K562 (cell line): Measurements from ENCODE around the gene TMEM95. TPM values are rescaled to one million over a fixed set of nuclear protein-coding genes. Genes with fewer than 3 reads are reported as not detected.

Experiments used
- ATAC-seq: fragments of 200-7000 bp; cut with Tn5 transposase; 3 replicates; pipeline ENCODE4 v1.9.1; 2020; ENCODE audit warnings: moderate library complexity
- BruUV-seq: library from RNA; stranded (reverse); fragments of 400-500 nt; replicated peaks from 2 replicates; lab custom pipeline; 2021; lab: Mats Ljungman, UMichigan
- CTCF ChIA-PET: fragments of 300-600 bp; formaldehyde crosslinking; extraction: SDS; loops from one replicate; lab custom pipeline; 2021; ENCODE audit warnings: low intra/inter-chr PET ratio; lab: Yijun Ruan, JAX
- POLR2A ChIA-PET: fragments of 300-600, 350-650 bp; sonication (Branson Sonifier 250); formaldehyde crosslinking; extraction: SDS; loops from one replicate; lab custom pipeline; 2021; ENCODE audit warnings: antibody characterized with exemption, inconsistent platforms; lab: Yijun Ruan, JAX
- DNase-seq, 4 experiments: peaks; one replicate each; pipeline versions ENCODE4 v3.0.0 to v3.0.0-alpha.2; 2011 to 2018; ENCODE audit warnings: low spot score in 3 of 4, mixed read lengths in 3 of 4; ENCODE audit errors: extremely low read depth in 1 of 4
- FAIRE-seq: peaks from 2 replicates; lab custom pipeline; 2011; peaks lifted over from hg19 to GRCh38; lab: Jason Lieb, UNC
- H2AFZ ChIP-seq: 2 replicates; pipeline ENCODE4 v1.6.0; 2011; ENCODE audit warnings: low read depth, low read length, control low read depth, inconsistent platforms
- H3K27ac ChIP-seq: fragments of 200-600 bp; 3 replicates; pipeline ENCODE4 v1.8.0; 2011; ENCODE audit warnings: low read depth, mild to moderate bottlenecking, control low read depth, inconsistent platforms, low read length, moderate library complexity, mixed read lengths; ENCODE audit errors: extremely low read depth
- H3K27me3 ChIP-seq, 2 experiments: fragments of 300-600 bp in 1 of 2; 2 replicates in 1 of 2; 3 replicates in 1 of 2; pipeline versions ENCODE4 v1.6.0 to v1.8.0; 2011; ENCODE audit warnings: inconsistent platforms in 2 of 2, low read length in 2 of 2, mild to moderate bottlenecking in 1 of 2, mixed read lengths in 1 of 2, moderate library complexity in 1 of 2; ENCODE audit not compliant: control insufficient read depth in 2 of 2, insufficient read depth in 2 of 2
- H3K36me3 ChIP-seq: fragments of 300-600 bp; 3 replicates; pipeline ENCODE4 v1.8.0; 2011; ENCODE audit warnings: mild to moderate bottlenecking, low read length, inconsistent platforms; ENCODE audit not compliant: control insufficient read depth, insufficient read depth
- H3K4me1 ChIP-seq, 2 experiments: fragments of 200-600 bp in 1 of 2; replicated peaks in 1 of 2; 2 replicates in 1 of 2; 3 replicates in 1 of 2; pipeline versions ENCODE4 v1.5.1 to v1.8.0; 2011; ENCODE audit warnings: inconsistent platforms in 2 of 2, low read length in 2 of 2, mild to moderate bottlenecking in 1 of 2, mixed read lengths in 1 of 2, moderate library complexity in 1 of 2; ENCODE audit not compliant: control insufficient read depth in 2 of 2, insufficient read depth in 2 of 2
- H3K4me2 ChIP-seq: 2 replicates; pipeline ENCODE4 v1.6.1; 2011; ENCODE audit warnings: low read length, control low read depth, inconsistent platforms, mixed read lengths; ENCODE audit not compliant: insufficient read depth
- H3K4me3 ChIP-seq: fragments of 200-600 bp; sonication (generic), shearing (Covaris generic); 2 replicates; pipeline ENCODE4 v1.5.1; 2016; ENCODE audit warnings: control low read depth, inconsistent platforms
- H3K79me2 ChIP-seq: fragments of 200-600 bp; 3 replicates; pipeline ENCODE4 v1.8.0; 2011; ENCODE audit warnings: low read length, inconsistent platforms; ENCODE audit not compliant: control insufficient read depth, insufficient read depth
- H3K9ac ChIP-seq, 2 experiments: 2 replicates each; pipeline versions ENCODE4 v1.6.0 to v1.6.1; 2011; ENCODE audit warnings: low read depth in 2 of 2, low read length in 2 of 2, control low read depth in 1 of 2, inconsistent platforms in 1 of 2, mild to moderate bottlenecking in 1 of 2, mixed read lengths in 1 of 2; ENCODE audit not compliant: insufficient read depth in 1 of 2
- H3K9me1 ChIP-seq: one replicate; pipeline ENCODE4 v1.6.0; 2011; ENCODE audit warnings: inconsistent platforms, mild to moderate bottlenecking, low read length, moderate library complexity; ENCODE audit not compliant: control insufficient read depth, insufficient read depth
- H3K9me3 ChIP-seq: replicated peaks from 2 replicates; pipeline ENCODE4 v1.5.1; 2011; ENCODE audit warnings: low read depth, low read length, inconsistent platforms; ENCODE audit not compliant: control insufficient read depth, insufficient read depth
- H4K20me1 ChIP-seq: replicated peaks from 2 replicates; pipeline ENCODE4 v1.6.1; 2011; ENCODE audit warnings: low read length, inconsistent platforms, mixed read lengths; ENCODE audit not compliant: control insufficient read depth, insufficient read depth
- BACH1 ChIP-seq: fragments of 200-800 bp; sonication (Bioruptor generic); IDR thresholded peaks from 2 replicates; pipeline ENCODE4 v1.6.1; 2016; ENCODE audit warnings: missing genetic modification characterization, missing compliant biosample characterization
- KDM5B ChIP-seq: fragments of 200-600 bp; sonication (generic); IDR thresholded peaks from 2 replicates; pipeline ENCODE4 v1.6.1; 2012; ENCODE audit warnings: low read depth, mild to moderate bottlenecking, moderate library complexity, low read length, control low read depth, inconsistent platforms; ENCODE audit not compliant: insufficient replicate concordance
- POLR2G ChIP-seq: fragments of 200-400 bp; formaldehyde crosslinking; IDR thresholded peaks from 2 replicates; pipeline ENCODE4 v1.6.1; 2017; ENCODE audit warnings: low read depth, mild to moderate bottlenecking, antibody characterized with exemption, low read length, moderate library complexity
- ZSCAN32 ChIP-seq: fragments of 450-650 bp; formaldehyde crosslinking; IDR thresholded peaks from 2 replicates; pipeline ENCODE4 v1.4.0; 2020; ENCODE audit warnings: mild to moderate bottlenecking, moderate library complexity
- WGBS: fragments of 100-300 bp; shearing (Covaris generic); methylation state at CpG from one replicate; pipeline ENCODE4 v1.1.6; 2016; ENCODE audit warnings: low coverage, mixed read lengths; ENCODE audit not compliant: insufficient coverage; ENCODE audit errors: missing lambda C conversion rate; 5-methylcytosine and 5-hydroxymethylcytosine counted together
- in situ Hi-C: fragments of 300-500 bp; cut with MboI; formaldehyde crosslinking; loops from 4 replicates; pipeline ENCODE4 v1.15.0; 2018; ENCODE audit warnings: inconsistent platforms, mixed read lengths
- intact Hi-C: fragments of 100-400 bp; cut with micrococcal nuclease; formaldehyde crosslinking; loops from 2 replicates; pipeline ENCODE4 v1.14.2; 2022
- polyA plus RNA-seq, 8 experiments: library from polyadenylated mRNA; depleted of rRNA in 4 of 8; stranded (reverse) in 5 of 8; unstranded in 3 of 8; fragments of >200 nt; fragmentation: Nextera tagmentation in 2 of 8; fragmentation: Illumina TruSeq in 1 of 8; extraction: Ambion mirVana in 2 of 8; extraction: Trizol in 1 of 8; gene quantifications; 2 replicates each; pipeline versions ENCODE4 v1.2.1 to v1.2.3, GENCODE V29; 2011 to 2014; ENCODE audit warnings: inconsistent platforms in 1 of 8, missing spikeins in 1 of 8
- total RNA-seq, 7 experiments: library from RNA; depleted of rRNA in 6 of 7; stranded (reverse); fragments of >200 nt in 6 of 7; fragmentation: Illumina TruSeq in 2 of 7; extraction: Trizol in 2 of 7; gene quantifications; 2 replicates each; pipeline versions ENCODE4 v1.2.1 to v1.2.3, GENCODE V29; 2011 to 2021; ENCODE audit warnings: low replicate concordance in 1 of 7

Gene TMEM95
- total and polyA plus RNA-seq, 9 of the 15 experiments (the other 6 are each of a cell fraction or from before 2014, with no cell fraction given) = not detected

DNA sequence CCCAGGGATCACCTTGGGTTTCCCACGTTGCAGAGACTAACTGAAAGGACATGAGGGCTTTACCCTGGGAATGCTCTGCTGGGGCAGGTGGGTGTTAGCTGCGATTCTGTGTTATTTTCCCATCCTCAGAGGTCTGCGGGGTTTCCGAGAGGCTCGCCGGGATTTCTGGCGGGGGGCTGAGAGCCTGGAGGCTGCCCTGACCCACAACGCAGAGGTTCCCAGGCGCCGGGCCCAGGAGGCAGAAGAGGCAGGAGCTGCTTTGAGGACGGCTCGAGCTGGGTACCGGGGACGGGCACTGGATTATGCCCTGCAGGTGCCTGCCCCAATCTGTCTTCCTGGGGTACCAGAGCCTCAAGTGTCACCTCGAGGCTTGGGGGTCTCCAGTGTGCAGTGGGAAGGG lies 11.7 kb upstream of the TMEM95 start:
- POLR2A ChIA-PET = interaction anchor here (0.7 to 1.2 kb wide), 4 partner anchors 8 to 344 kb away, joined by 3 to 4 read pairs (median 3); partner anchors contain the start of genes PLSCR3 and TP53
- no peak for FAIRE-seq

GRCh38 chr17:7346761-7347614 lies 8.0 kb upstream of the TMEM95 start:
- no peak for DNase-seq
- WGBS = 48% methylated on average over 8 of the region's 18 CpGs
- H3K79me2 ChIP-seq = peaks cover 8% of the 10 kb centered on the region
- CTCF ChIA-PET = interaction anchor here (3.8 kb wide), 1 partner anchor 66 kb away, joined by 32 read pairs; the partner anchor contains the start of gene SLC2A4
- H3K4me1 ChIP-seq = peaks cover 3 to 55% of the 10 kb centered on the region in 2 experiments; a peak in 3 of 5 replicates
- H4K20me1 ChIP-seq = no peaks in the 10 kb centered on the region
- no peak overlapping the region for H3K4me2 ChIP-seq
- no peak for ATAC-seq
- no peak overlapping the region for H3K9ac ChIP-seq
- no peaks in the 10 kb centered on the region for H3K36me3 ChIP-seq
- H3K27me3 ChIP-seq = no peaks in the 10 kb centered on the region
- no peak overlapping the region for H3K27ac ChIP-seq
- H3K9me1 ChIP-seq = no peaks in the 10 kb centered on the region
- no TSS peak for BruUV-seq
- FAIRE-seq = no peak
- H2AFZ ChIP-seq = no peak overlapping the region
- intact Hi-C loops = no loop called here
- H3K4me3 ChIP-seq = no peak overlapping the region
- no peaks in the 10 kb centered on the region for H3K9me3 ChIP-seq
- POLR2A ChIA-PET = interaction anchor here (0.7 to 4.6 kb wide), 2 partner anchors 11 to 311 kb away, joined by 3 to 15 read pairs; partner anchors contain the start of gene ACAP1
- TF ChIP-seq KDM5B (peak; percentile 2), BACH1 (tag) (no peak), POLR2G (peak; percentile 49; the same call in 1 of the 2 replicates)
- in situ Hi-C loops = no loop called here

More for the DNA sequence above, 11.7 kb upstream of the TMEM95 start:
- no peaks in the 10 kb centered on the region for H3K9me3 ChIP-seq
- in situ Hi-C loops = loop anchor here (5.0 kb wide), 1 partner anchor 61 kb away; the partner anchor contains the start of gene SLC2A4
- intact Hi-C loops = no loop called here
- no peaks in the 10 kb centered on the region for H3K36me3 ChIP-seq
- no peaks in the 10 kb centered on the region for H3K79me2 ChIP-seq
- peaks cover 0 to 26% of the 10 kb centered on the region in 2 experiments; a peak in 2 of 5 replicates for H3K4me1 ChIP-seq
- H3K4me3 ChIP-seq = no peak overlapping the region
- H3K9ac ChIP-seq = no peak overlapping the region
- TF ChIP-seq ZSCAN32 (CRISPR knock-in tag) (no peak), POLR2G (0 out of 2 replicates have a peak, but pooled peaks have one; percentile 11)
- BruUV-seq = no TSS peak
- ATAC-seq = no peak
- H2AFZ ChIP-seq = no peak overlapping the region
- DNase-seq = no peak
- H4K20me1 ChIP-seq = no peaks in the 10 kb centered on the region
- WGBS = 69% methylated on average over 10 of the region's 15 CpGs
- H3K9me1 ChIP-seq = no peaks in the 10 kb centered on the region
- H3K27me3 ChIP-seq = no peaks in the 10 kb centered on the region
- no peak overlapping the region for H3K27ac ChIP-seq
- no peak overlapping the region for H3K4me2 ChIP-seq
- CTCF ChIA-PET = interaction anchor here (3.8 kb wide), 1 partner anchor 63 kb away, joined by 32 read pairs; the partner anchor contains the start of gene SLC2A4
